Epidermal melanocyte (primary cell): ENCODE data around the gene PFKL.

ENCODE experiments used
- DNase-seq: peaks from one replicate; pipeline ENCODE4 v3.0.0; 2011; ENCODE audit warnings: low spot score; ENCODE audit not compliant: insufficient read length

Gene PFKL

DNA sequence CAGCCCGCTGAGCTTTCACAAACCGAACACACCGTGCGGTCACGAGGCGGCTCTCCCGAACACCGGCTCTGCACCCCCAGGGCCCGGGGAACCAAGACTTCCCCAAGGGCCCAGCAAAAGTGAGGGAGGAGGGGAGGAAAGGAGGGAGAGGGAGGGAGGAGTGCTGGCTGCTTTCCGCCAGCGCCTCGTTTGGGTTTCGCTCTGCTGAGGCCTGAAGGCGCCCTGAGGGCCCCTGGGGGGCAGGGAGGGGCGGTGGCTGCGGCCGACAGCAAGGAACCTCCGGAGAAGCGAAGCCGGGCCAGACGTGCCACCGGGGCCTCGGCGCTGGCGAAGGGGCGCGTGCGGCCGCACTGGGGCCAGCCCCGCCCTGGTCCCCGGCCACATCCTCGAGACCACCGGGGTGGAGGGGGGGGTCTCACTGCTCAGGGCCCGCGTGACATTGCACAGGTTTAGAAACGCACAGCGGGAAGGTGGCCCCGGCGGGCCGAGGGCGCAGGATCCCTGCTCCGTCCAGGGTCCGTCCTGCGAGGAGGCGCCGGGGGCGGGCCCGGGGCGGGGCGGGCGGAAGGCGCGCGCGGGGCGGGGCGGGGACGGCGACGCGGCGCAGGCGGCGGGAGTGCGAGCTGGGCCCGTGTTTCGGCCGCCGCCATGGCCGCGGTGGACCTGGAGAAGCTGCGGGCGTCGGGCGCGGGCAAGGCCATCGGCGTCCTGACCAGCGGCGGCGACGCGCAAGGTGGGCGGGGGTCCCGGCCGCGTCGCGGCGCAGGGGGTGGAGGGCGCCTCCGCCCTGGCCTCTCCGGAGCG, at the start of gene PFKL:
PFKL (plus strand) TSS at position 596 of the 804 bp plus-strand sequence; CDS start at position 649, 53 bp downstream.
- peak; percentile 98 for DNase-seq

- DNase-seq = no peak
Observed at GRCh38 chr21:44253832-44254710, 45.8 kb upstream of the PFKL start.

DNA sequence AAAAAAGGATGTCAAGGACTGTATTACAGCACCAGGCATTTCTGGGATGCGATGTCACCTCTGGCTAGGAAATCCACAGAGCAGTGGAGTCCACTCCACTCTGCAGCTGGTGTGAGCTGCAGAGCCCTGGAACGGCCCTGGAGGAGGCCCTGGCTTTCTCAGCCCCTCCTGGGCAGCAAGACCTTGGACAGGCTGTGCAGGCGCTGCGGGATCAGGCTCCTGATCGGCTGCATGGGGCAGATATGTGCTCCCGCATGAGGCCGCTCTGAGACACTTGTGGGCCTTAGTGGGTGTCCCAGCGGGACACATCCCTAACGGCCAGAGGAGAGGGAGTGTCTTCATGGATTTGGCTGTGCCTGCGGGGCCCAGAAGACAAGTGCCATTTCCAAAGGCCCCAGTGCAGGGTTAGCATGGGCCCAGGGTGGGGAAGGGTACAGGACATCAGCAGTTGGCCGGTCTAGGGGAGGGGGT, 44.3 kb upstream of the PFKL start:
- DNase-seq = no peak

GRCh38 chr21:44258056-44258725, 41.7 kb upstream of the PFKL start:
- no peak for DNase-seq

GRCh38 chr21:44259082-44259705, 40.7 kb upstream of the PFKL start:
- no peak for DNase-seq

DNA sequence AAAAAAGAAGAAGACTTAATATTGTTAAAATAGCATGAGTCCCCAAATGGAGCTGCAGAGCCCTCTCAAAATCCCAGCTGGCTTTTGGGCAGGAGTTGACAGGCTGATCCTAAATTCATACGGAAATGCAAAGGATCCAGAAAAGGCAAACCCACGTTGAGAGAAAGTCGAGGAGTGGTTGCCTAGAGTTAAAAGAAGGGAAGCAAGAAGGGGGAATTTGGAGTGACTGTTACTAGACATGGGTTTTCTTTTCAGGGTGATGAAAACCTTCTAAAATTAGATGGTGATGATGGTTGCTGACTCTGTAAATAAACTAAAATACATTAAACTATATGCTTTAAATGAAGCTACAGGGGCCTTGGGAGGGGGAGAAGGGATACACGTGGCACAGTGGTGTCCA, 39.8 kb upstream of the PFKL start:
- DNase-seq = no peak

- DNase-seq = no peak
Observed at GRCh38 chr21:44260791-44261631, 38.8 kb upstream of the PFKL start.

DNA sequence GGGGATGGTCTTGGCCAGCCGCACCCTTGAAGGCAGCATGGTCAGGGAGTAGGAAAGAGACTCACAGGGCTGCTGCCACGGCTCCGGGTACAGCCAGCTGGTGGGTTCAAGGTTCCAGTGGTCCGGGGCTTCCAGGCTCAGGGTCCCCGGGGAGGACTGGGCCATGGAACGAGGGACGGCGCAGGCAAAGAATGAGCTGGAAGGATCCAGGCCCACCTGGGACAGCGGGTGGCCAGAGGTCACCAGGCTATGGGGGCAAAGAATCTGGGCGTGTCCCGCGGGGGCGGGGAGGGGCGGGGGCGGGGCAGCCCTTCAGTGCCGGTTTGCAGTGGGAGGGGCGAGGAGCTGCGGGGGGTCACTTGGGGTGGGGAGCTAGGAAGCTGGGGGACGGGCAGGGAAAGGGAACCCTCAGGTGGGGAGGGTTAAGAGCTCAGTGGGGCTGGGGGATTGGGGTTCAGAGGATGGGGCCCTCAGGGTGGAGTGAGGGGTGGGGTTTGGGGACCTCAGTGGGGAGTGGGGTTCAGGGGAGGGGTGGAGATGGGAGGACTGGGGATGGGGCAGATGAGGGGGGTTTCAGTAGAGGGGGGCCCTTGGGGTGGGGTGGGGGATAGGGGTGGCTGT, 38.1 kb upstream of the PFKL start, which contains the start of gene DNMT3L:
DNMT3L (minus strand) TSS at position 223 of the 621 bp plus-strand sequence. CDS start 638 bp downstream, outside the sequence.
- DNase-seq = no peak

GRCh38 chr21:44262338-44263056, 37.4 kb upstream of the PFKL start:
- no peak for DNase-seq

DNA sequence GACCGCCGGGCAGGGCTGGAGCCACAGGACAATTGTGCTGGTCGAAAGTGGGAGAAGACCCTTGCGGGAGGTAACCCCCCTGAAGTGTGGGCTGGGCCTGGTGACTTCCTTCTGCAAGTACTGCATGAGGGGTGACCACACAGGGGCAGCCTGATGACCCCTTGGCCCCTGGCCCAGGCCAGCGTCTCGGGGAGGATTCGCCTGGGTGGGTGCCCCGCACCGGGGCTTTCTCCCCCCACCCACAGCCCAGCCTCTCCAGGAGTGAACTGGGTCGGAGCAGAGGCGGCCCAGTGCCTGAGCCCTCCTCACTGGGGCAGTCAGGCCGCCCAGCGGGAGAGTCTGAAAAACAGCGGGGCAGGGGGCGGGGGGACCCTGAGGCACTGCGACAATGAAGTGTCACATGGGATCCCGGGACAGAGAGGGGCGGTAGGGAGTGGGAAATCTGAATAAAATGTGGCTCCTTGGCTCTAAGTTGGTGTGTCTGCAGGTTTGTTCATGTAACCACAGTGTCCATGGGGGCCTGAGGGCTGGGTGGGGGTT, 36.6 kb upstream of the PFKL start:
- DNase-seq = no peak

DNA sequence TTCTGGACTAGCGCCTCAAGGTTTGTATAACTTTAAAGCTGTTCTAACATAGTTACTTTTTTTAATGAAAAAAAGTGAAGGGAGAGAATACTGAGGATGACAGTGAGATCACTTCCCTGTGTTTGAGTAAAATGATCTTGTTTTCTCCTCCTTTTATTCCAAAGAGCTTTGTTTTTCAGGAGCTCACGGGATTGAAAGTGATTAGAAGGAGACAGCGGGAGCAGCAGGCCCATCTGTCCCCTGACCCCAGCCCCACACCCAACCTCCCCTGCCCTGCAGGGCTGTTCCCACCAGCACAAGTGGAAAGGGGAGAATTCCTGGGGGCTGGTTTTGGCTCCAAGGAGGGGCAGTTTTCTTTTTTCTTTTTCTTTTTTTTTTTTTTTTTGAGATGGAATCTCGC, 36.1 kb upstream of the PFKL start:
- DNase-seq = no peak

DNA sequence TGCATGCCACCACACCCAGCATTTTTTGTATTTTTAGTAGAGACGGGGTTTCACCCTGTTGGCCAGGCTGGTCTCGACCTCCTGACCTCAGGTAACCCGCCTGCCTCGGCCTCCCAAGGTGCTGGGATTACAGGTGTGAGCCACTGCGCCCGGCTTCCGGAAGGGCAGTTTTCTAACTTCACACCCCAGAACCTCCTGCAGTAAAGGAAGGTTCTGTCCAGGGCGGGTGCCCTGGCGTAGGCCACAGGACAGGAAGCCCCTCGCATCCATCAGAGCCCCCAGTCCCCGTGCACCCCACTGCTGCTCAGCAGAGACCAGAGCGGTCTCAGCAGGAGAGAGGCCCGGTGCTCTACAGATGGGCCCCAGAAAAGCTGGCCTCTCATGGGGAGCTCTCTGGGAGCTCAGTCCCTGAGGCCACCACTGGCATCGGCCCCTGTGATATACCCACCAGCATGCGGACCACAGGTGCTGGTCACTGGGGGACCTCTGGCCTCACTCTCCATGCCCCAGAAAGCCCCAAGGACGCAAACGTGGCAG, 34.1 kb upstream of the PFKL start:
- DNase-seq = no peak

- no peak for DNase-seq
Observed at GRCh38 chr21:44267655-44268142, 32.2 kb upstream of the PFKL start.

GRCh38 chr21:44269090-44269489, 30.8 kb upstream of the PFKL start:
- DNase-seq = no peak

DNA sequence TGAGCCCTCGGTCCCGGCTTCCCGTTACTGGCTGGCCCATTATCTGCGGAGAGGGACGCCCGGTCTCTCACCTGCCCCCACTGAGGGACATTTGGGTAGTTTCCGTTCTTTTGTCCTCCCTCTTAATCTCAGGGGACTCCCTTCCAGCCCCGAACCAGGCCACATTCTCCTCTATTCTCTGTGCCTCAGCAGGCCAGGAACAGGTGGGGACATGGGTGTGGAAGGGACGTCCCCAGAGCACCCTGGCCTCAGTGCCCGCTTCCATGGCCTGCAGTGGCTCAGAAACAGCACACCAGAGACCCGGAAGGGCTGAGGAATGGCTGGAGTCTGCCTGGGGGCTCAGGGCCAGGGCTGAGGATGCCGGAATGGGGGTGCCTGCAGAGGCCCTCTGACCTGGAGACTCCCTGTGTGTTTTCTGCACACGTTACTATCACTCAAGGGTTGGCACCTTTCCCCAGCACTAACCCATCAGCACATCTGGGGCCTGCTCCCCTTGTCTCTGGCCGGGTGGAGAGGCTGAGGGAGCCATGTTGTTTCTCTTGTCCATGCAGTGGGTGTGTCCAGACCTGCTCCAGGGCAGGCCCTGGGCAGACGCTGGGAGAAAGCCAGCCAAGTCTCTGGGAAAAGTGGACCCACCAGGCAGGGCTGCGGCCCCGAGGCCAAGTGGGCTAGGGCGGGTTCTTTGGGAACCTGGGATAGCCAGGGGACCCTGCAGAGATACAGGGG, 28.1 kb upstream of the PFKL start:
- DNase-seq = no peak

DNA sequence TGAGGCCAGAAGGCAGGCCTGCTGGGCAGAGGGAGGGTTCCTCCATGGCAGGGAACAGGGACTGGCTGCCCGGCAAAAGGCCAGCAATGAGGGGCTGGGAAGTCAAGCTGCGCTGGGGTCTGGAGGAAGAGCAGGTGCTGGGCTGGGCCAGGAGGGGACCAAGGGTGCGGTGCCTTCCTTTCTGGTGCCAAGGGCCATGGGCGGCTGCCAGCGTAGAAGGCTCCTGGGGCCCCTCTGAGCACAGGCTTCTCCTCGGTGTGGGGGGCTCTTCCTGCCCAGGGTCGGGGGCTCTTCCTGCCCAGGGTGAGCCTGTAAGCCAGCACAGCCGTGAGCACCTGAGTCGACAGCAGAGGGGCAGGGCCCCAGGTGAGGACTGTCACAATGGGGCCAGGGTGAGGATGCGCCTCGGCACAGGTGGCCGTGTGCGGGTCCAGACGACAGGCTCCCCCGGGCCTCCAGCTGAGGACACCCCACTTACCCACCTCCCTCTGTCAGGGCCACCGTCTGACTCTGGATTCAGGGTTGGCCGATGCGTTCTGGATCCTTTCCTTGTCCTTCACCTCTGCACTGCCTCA, 27.5 kb upstream of the PFKL start:
- DNase-seq = no peak

DNA sequence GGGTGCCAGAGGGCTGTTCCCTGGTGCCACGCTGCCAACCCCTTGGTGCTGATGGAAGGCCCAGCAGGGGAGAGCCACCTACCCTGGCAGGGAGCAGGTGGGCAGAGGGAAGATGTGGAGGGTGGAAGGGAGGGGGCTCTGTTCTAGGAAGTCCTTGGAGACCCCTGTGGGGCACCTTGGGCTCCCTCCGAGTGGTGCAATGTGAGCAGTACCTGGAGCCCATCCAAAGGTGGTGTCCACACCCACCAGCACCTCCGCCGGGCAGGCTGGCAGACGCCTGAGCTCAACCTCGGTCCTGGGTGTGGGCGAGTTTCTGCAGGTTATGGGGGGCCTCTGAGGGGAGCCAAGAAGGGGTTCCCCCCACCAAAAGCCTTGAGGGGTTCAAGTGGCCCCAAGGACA, 26.8 kb upstream of the PFKL start:
- no peak for DNase-seq
